GM19099 (cell line): Measurements from ENCODE around the gene ICAM4.

Source experiments
- POLR2A ChIP-seq: IDR thresholded peaks from 3 replicates; pipeline ENCODE4 v1.6.1; 2011; ENCODE audit warnings: low read depth; ENCODE audit not compliant: insufficient read length; ENCODE audit errors: extremely low read depth

The ICAM4 gene

GRCh38 chr19:10292789-10293636 is 6.3 kb downstream of the ICAM4 start:
- TF ChIP-seq POLR2A = no peak

GRCh38 chr19:10293637-10294367 is 7.0 kb downstream of the ICAM4 start:
- TF ChIP-seq POLR2A = no peak

GRCh38 chr19:10294368-10294697 is 7.6 kb downstream of the ICAM4 start:
- TF ChIP-seq POLR2A = no peak

- TF ChIP-seq POLR2A = peak; percentile 54
Observed at GRCh38 chr19:10295305-10295846, 8.6 kb downstream of the ICAM4 start.

GRCh38 chr19:10295847-10296591 is 9.3 kb downstream of the ICAM4 start:
- no peak for TF ChIP-seq POLR2A

GRCh38 chr19:10299545-10300458 is 13.0 kb downstream of the ICAM4 start:
- no peak for TF ChIP-seq POLR2A

GRCh38 chr19:10305139-10305806 is 18.5 kb downstream of the ICAM4 start:
- TF ChIP-seq POLR2A = no peak

GRCh38 chr19:10306327-10306726 is 19.6 kb downstream of the ICAM4 start:
- no peak for TF ChIP-seq POLR2A

GRCh38 chr19:10309423-10309822 is 22.7 kb downstream of the ICAM4 start, which contains the start of gene ZGLP1:
ZGLP1 (minus strand) TSS chr19:10309815.
- no peak for TF ChIP-seq POLR2A

- peak; percentile 78 for TF ChIP-seq POLR2A
Observed at GRCh38 chr19:10315335-10316214, 28.8 kb downstream of the ICAM4 start, which contains the start of gene FDX2. FDX2 (minus strand) TSS chr19:10316015; CDS start chr19:10315996, 19 bp downstream.

- TF ChIP-seq POLR2A = no peak
Observed at GRCh38 chr19:10316229-10317044, 29.7 kb downstream of the ICAM4 start.
